NCI-H146 treated with DMSO at 0.1 percent for 48 hours (cell line): ENCODE results near the gene TRAT1.

Experiments used
- DNase-seq: peaks from one replicate; lab custom pipeline; 2025; ENCODE audit not compliant: unreplicated experiment; lab: John Stamatoyannopoulos, UW

Gene TRAT1

DNA sequence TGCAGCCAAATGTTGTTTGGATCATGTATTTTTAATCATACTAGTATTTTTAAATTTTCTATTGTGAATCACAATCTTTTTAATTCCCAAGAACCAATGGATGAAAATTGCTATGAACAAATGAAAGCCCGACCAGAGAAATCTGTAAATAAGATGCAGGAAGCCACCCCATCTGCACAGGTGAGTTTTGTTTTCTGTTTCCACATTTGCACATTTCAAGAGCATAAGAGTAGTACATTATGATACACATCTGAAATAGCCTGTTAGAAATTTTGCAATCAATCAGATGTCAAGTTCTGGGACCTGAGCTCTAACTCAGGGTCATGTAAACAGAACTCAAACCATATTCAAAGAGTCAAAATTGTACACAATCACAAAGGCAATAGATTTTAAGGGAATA is 26.5 kb downstream of the TRAT1 start:
- DNase-seq = no peak

DNA sequence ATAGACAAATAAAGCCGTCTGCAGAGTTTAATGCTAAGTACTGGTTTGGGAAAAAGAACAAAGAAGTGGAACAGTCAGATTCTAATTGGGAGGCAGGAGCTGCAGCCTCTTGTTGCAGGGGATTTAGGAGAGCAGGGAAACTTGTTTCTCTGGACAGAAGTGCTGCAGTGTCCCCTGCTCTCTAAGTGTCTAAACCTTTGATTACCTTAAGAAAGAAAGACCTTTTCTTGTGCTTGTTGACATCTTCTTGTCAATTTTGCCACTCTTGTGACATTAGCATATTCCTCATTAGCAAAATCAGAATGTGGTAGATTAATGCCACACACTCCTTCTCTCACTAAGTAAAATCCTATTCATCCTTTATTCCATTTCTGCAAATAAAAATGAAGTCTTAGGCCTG is 38.8 kb downstream of the TRAT1 start:
- DNase-seq = no peak

DNA sequence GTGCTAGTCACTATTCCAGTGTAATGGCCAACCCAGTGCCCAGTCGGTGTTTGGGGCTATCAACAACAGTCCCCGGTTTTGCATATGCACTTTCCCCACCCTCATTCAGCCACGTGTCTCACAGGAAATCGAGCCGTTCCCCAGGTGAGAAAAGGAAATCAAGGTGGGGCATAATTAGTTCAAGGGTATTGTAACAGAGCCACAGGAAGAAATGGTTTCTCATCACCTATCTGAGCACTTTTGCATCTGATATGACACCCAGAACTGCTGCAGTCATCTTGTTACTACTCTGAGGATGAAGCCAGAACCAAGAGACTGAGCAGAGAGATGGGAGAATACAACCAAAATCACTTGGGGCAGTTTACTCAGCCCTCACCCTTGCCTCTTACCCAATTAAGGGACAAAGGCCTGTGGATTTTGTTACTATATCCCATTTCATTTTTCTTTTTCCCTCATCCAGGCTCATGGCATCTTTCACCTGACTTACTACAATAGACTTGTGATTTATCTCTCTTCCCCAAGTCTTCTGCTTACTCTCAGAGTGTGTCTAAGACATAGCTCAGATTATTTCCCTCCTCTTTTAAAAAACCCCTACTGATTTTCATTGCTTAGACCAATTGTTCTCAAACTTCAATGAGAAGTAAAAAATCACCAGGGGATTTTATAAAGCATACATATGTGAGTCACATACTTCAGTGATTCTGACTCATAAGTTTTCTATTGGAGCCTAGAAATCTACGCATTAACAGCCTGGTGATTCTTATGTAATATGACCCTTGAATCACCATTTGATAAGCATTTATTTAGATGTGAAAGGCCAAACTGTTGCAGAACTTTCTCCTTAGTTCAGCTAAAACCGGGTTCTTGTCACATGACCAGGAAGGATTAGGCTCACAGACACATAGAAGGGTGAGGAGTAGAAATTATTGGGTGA is 40.5 kb downstream of the TRAT1 start:
- no peak for DNase-seq

DNA sequence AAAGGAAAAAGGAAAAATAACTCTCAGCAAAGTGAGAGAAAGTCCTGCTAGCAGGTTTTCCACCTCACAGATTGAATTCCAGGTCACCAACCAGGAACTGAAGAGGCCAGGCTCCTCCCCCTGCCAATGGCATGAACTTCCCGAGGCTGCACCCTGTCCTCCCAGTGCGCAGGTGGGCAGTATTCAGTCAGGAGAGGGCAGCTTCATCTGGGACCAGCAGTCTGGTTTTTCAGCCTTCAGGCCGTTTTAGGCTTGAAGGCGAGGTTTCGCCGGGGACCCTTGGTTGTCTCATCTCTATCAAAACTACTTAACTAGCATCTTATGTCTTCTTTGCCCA is 41.2 kb downstream of the TRAT1 start:
- no peak for DNase-seq

- DNase-seq = no peak
Observed at GRCh38 chr3:108877901-108878300, 55.3 kb downstream of the TRAT1 start.

- no peak for DNase-seq
Observed at GRCh38 chr3:108879915-108880314, 57.3 kb downstream of the TRAT1 start.

GRCh38 chr3:108882762-108883161 is 60.2 kb downstream of the TRAT1 start:
- no peak for DNase-seq

GRCh38 chr3:108883373-108883772 is 60.8 kb downstream of the TRAT1 start:
- no peak for DNase-seq

- DNase-seq = peak; percentile 86
Observed at GRCh38 chr3:108887121-108887520, 64.5 kb downstream of the TRAT1 start.

DNA sequence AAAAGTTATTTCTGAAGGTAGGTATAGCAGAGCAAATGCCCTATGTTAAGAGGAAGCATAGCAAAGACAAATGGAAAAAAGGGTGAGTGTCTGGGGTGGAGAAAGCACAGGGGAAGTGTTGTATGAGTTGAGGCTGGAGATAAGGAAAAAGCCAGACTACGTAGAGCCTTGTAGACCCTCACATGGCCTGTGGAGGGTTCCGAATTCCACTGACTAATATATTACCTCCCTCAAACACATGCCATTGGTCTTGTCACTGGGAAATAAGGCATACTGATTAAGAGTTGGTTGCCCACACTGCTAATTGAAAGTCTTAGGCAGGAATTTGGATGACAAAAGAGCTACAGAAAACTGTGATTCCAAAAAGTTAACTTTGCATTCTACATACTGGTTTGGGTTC is 65.2 kb downstream of the TRAT1 start:
- no peak for DNase-seq

DNA sequence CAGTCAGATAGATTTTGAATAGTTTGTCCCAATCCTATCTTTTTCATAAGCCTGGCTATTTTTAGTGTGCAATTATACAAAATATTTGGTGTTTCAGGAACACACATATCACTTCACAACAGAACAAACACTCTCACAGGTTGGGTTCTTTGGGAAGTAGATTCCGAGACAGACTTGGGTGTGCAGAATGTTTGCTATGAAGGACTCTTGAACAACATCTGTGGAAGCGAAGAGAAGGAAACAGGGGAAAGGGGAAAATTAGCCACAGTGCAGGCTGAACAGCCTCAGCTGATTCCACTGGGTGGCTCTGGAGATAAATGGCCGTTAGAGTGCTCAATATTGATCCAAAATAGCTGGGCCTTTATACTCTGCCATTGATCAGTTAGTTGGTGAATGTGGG is 69.2 kb downstream of the TRAT1 start:
- DNase-seq = no peak

GRCh38 chr3:108894981-108895380 is 72.4 kb downstream of the TRAT1 start:
- no peak for DNase-seq

- no peak for DNase-seq
Observed at GRCh38 chr3:108897883-108898282, 75.3 kb downstream of the TRAT1 start.

DNA sequence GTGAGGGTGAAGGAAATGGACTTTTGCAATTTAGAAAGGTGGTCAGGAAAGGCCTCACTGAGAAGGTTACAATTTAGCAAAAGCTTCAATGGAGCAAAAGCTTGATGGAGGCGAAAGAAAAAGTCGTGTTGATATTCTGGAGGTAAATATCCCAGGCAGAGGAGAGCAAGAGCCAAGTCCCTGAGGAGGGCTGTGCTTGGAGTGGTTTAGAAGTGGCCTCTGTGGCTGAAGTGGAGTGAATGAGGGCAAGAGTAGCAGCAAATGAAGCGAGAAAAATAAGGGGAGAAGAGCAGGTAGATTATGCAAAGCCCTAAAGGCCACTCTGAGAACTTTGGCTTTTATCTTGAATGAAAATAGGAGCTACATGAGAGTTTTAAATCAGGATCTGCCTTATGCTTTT is 76.9 kb downstream of the TRAT1 start:
- DNase-seq = no peak
